Epithelial cell of proximal tubule (primary cell): ENCODE data around the gene NBAS. TPM values are rescaled to one million over a fixed set of nuclear protein-coding genes. Genes with fewer than 3 reads are reported as not detected.

Experiments
- DNase-seq: peaks from one replicate; pipeline ENCODE4 v3.0.0-alpha.2; 2011; ENCODE audit warnings: low read depth
- H3K4me3 ChIP-seq: 2 replicates; pipeline ENCODE4 v1.5.1; 2011; ENCODE audit warnings: low read depth, mild to moderate bottlenecking, low read length
- total RNA-seq: library from RNA; depleted of rRNA; stranded (reverse); fragments of >200 nt; gene quantifications from 2 replicates; pipeline ENCODE4 v1.2.3, GENCODE V29; 2015
- TF ChIP-seq, protein P1 (sequence below): conservative IDR thresholded peaks from 2 replicates; pipeline ENCODE4 v1.5.1; 2012; ENCODE audit warnings: low read depth, mild to moderate bottlenecking, low read length

NBAS gene
- total RNA-seq, 1 donor from 2014 or later: 48.4 TPM

DNA sequence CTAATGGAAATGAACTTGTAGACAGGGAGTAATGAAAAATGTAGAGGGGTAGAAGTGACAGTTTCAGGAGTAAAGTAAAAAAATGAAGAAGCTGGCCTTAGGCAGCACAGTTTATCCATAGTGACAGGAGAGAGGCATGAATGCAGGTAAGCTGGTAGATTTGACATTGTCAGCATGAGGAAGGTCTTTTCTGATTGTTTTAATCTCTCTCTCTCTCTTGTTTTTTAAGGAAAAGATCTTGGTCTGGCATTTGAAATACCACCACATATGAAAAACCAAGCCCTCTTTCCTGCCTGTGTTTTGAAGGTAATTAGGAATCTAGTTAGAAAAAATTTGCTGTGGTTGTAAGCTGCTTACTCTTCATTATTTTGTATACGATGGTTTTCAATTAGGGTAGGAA is 44.6 kb upstream of the NBAS start:
- no peak for DNase-seq
- TF ChIP-seq, protein P1, sequence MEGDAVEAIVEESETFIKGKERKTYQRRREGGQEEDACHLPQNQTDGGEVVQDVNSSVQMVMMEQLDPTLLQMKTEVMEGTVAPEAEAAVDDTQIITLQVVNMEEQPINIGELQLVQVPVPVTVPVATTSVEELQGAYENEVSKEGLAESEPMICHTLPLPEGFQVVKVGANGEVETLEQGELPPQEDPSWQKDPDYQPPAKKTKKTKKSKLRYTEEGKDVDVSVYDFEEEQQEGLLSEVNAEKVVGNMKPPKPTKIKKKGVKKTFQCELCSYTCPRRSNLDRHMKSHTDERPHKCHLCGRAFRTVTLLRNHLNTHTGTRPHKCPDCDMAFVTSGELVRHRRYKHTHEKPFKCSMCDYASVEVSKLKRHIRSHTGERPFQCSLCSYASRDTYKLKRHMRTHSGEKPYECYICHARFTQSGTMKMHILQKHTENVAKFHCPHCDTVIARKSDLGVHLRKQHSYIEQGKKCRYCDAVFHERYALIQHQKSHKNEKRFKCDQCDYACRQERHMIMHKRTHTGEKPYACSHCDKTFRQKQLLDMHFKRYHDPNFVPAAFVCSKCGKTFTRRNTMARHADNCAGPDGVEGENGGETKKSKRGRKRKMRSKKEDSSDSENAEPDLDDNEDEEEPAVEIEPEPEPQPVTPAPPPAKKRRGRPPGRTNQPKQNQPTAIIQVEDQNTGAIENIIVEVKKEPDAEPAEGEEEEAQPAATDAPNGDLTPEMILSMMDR: no peak
- no peak overlapping the region for H3K4me3 ChIP-seq

DNA sequence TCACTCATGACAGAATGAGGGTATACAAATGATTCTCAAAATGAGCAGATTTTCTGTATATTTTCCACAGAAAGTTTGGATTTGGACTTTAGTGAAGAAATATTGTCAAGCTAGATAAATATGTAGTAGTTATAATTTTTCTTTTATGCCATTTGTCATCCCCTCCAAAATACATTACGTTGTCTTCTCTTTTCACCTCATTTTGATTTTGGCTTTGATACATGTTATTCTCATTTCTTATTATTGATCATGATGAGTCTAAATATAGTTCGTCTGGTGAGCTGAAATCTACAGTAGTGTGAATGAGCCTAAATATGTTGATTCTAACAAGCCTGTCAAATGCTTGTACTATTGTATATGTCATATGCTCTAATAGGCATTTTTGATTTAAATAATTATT is 42.8 kb upstream of the NBAS start:
- TF ChIP-seq, protein P1: no peak
- DNase-seq: no peak
- H3K4me3 ChIP-seq: no peak overlapping the region

DNA sequence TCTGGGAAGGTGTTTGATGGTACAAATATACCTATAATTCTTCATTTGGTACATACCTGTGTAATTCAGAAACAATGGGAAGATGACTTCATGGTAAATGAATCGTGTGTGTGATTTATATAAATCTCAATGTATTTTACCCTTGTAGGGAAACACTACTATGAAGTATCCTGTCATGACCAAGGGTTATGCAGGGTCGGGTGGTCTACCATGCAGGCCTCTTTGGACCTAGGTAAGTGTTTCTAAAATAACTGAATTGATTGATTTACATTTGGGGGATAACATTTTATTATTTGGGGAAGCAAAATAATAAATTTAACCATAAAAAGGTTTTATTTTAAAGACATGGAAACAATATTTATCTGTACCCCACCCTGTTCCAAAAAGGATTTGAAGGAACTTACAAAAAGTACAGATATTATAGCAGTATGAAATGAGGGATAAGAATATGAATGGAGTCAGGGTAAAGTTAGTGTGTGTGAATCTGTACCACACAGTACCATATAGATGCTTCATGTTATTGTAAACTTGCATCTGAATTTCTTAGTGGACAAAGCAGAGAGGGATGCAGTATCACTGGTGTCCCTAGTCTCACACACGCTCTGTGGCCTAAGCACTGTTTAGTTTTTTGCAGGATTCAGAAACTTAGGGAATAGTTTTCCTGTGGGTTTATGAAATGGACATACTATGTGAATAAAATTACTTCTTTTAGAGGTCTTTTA is 42.1 kb upstream of the NBAS start:
- H3K4me3 ChIP-seq: no peak overlapping the region
- TF ChIP-seq, protein P1: no peak
- no peak for DNase-seq

DNA sequence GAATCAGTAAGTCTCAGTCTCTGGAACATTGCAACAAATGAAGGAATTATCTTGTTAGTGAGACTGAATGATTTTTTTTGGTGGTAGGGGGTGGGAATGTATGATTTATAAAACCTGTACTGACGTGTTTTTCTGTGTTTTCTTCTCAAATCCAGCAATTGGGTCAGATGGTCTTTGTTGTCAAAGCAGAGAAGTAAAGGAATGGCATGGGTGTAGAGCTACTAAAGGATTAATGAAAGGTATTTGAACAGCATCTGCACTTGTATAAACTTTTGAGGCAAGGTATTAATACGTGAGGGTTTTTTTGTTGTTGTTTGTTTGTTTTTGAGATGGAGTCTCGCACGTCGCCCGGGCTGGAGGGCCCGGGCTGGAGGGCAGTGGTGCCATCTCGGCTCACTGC is 41.3 kb upstream of the NBAS start:
- no peak overlapping the region for H3K4me3 ChIP-seq
- no peak for DNase-seq
- TF ChIP-seq, protein P1: no peak

DNA sequence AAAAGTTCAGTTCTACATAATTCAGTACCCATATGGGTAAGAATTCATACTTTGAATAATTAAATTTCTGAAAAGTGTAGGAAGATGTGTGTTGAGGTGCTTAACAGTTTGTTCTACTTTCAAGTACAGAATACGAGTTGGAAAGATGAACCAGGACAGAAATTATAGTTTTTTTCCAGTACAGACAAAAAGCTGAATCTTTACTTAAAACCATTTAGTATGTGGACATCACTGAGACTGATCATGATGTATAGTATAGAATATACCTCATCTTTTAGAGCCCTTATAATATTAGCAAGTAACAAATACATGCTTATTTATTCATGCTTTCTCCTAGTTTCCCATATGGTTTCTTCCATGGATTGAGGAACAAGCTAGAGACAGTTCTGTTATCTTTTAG is 40.5 kb upstream of the NBAS start:
- TF ChIP-seq, protein P1: no peak
- DNase-seq: no peak
- H3K4me3 ChIP-seq: no peak overlapping the region

DNA sequence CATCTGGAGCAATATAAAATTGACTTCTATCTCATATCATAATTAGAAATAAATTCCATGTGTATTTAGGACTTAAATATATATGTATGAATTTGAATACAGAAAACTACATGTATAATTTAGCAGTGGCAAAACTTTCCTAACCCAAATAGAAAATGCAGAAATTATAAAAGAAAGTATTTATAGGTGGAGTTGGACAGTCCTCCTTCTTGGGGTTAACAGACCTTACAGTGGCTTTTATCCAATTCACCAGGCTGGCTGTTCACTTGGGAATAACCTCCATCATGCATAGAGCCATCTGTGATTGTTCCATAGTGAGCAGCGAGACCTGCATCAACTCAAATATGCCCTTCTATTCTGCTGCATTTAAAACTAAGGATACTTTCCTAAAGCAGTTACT is 38.9 kb upstream of the NBAS start:
- TF ChIP-seq, protein P1: no peak
- no peak for DNase-seq
- no peak overlapping the region for H3K4me3 ChIP-seq

DNA sequence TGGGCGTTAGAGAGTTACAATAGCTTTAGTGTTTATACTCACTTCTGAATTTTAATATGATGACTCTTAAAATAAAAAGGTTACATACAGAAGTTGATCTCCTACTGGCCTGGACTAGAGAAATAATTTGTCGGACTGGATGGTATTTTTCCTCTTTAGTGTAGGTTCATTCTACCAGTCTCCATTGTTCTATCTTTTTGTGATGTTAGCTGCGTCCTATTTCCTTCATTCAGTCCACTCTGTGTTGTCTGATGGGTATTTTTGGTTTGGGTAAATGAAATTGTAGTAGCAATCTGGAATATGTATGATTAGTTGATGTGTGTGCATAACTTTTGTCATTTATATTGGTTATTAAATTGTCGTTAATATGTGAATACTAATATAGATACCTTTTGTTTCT is 35.8 kb upstream of the NBAS start:
- TF ChIP-seq, protein P1: no peak
- H3K4me3 ChIP-seq: no peak overlapping the region
- no peak for DNase-seq
